Purkinje cell (primary cell): ENCODE results near the gene HORMAD1. TPM values are rescaled to one million over a fixed set of nuclear protein-coding genes. Genes with fewer than 3 reads are reported as not detected.

Source experiments
- polyA plus RNA-seq: library from polyadenylated mRNA; unstranded; fragments of >200 nt; fragmentation: Nextera tagmentation; gene quantifications from 2 replicates; pipeline ENCODE4 v1.2.1, GENCODE V29; 2014

The HORMAD1 gene, protein sequence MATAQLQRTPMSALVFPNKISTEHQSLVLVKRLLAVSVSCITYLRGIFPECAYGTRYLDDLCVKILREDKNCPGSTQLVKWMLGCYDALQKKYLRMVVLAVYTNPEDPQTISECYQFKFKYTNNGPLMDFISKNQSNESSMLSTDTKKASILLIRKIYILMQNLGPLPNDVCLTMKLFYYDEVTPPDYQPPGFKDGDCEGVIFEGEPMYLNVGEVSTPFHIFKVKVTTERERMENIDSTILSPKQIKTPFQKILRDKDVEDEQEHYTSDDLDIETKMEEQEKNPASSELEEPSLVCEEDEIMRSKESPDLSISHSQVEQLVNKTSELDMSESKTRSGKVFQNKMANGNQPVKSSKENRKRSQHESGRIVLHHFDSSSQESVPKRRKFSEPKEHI
- polyA plus RNA-seq = not detected in 2 replicates

GRCh38 chr1:150720703-150721102, at the start of gene HORMAD1:
Gene HORMAD1, minus strand, starts transcription at chr1:150720895. Its CDS starts 1,390 bp downstream, at chr1:150719505.

GRCh38 chr1:150765296-150765976, 44.7 kb upstream of the HORMAD1 start, which contains the start of gene CTSS:
Gene CTSS, minus strand, starts transcription at chr1:150765778. Its CDS starts 1,015 bp downstream, at chr1:150764763.

DNA sequence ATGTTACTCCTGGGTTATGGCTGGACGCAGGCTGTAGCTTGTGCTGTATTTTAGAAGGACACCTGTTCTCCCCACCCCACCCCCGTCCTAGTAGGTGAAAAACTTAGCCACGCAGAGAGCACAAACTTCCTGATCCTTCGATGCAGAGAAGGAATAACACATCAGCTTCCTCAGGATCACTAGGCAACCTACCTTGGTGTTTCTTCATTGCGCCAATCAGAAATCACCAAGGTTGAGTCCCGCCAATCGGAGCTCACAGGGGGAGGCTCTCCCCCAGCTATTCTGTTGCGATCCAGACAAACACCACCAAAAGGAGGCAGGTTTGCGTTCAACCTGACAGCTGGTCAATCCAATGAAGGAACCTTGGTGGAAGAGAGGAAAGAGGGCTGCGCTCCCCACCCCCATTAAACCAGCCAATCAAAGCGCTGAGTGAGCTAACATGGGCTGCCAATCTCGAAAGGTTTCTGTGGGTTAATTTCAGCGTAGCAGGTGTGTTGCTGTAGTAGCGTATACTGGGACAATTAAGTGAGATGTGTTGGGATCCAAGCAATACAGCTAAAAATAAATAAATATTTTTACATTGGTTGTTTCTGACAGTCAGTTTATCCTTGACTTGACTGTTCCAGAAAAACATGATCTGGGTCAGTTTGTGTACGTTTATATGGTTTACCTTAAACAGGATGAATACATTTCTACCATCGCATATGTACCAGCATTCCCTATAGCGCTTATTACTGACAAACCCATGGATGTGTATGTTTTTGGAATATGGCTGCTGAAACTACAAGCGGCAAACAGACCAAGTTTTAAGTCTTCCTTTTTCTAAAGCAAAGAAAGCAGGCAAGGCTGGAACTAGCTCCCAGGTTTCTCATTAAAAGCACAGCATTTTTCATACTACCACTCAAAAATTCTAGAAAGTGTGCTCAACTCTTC, 23.4 kb downstream of the HORMAD1 start, which contains the start of gene GOLPH3L:
Gene GOLPH3L, minus strand, starts transcription at position 160 of the 933 bp plus-strand sequence. CDS start 2,316 bp downstream, outside the sequence.

Other genes with a start within 250 kb of the HORMAD1 start
- 8.8 and 13.9 TPM in 2 replicates for gene TARS2, start 233.5 kb downstream of the HORMAD1 start, polyA plus RNA-seq
- 2.0 and 2.4 TPM in 2 replicates for gene ECM1, start 212.8 kb downstream of the HORMAD1 start, polyA plus RNA-seq
- not detected in 2 replicates for gene FALEC, start 205.1 kb downstream of the HORMAD1 start, polyA plus RNA-seq
- gene ADAMTSL4, start 171.5 kb downstream of the HORMAD1 start, polyA plus RNA-seq = not detected in 2 replicates
- 4.1 and 4.2 TPM in 2 replicates for gene MCL1, start 141.3 kb downstream of the HORMAD1 start, polyA plus RNA-seq
- 44.6 and 74.1 TPM in 2 replicates for gene ENSA, start 91.3 kb downstream of the HORMAD1 start, polyA plus RNA-seq
- gene GOLPH3L, start 23.7 kb downstream of the HORMAD1 start, polyA plus RNA-seq = 14.7 and 18.5 TPM in 2 replicates
- 0.66 and 1.7 TPM in 2 replicates for gene CTSS, start 44.9 kb upstream of the HORMAD1 start, polyA plus RNA-seq
- 3.8 and 11.7 TPM in 2 replicates for gene CTSK, start 87.4 kb upstream of the HORMAD1 start, polyA plus RNA-seq
- gene ARNT, start 155.7 kb upstream of the HORMAD1 start, polyA plus RNA-seq = 13.5 and 18.7 TPM in 2 replicates
- not detected in 2 replicates for gene CTXND2, start 166.2 kb upstream of the HORMAD1 start, polyA plus RNA-seq
- 7.4 and 12.1 TPM in 2 replicates for gene SETDB1, start 205.5 kb upstream of the HORMAD1 start, polyA plus RNA-seq